ENCODE results near the gene PRXL2A.

- TF ChIP-seq POLR2A (IDR thresholded peaks at IDR 0.05; ENCODE audit: low read depth, low read length) (no peak), USF2 (IDR thresholded peaks at IDR 0.05; ENCODE audit: low read depth, low read length) (no peak), CTCF (conservative IDR thresholded peaks at IDR 0.05; ENCODE audit: low read depth, low read length) (no peak), NFE2L2 (IDR thresholded peaks at IDR 0.05; ENCODE audit: low read depth, low read length) (no peak), FOS (IDR thresholded peaks at IDR 0.05; ENCODE audit: low read depth, low read length) (no peak), MAZ (IDR thresholded peaks at IDR 0.05; ENCODE audit: borderline replicate concordance, low read depth, low read length) (no peak), CEBPB (IDR thresholded peaks at IDR 0.05; ENCODE audit: low read depth, low read length) (no peak), RAD21 (IDR thresholded peaks at IDR 0.05; ENCODE audit: low read length) (no peak), ELK1 (IDR thresholded peaks at IDR 0.05; ENCODE audit: borderline replicate concordance, low read depth, low read length) (no peak), RCOR1 (IDR thresholded peaks at IDR 0.05; ENCODE audit: insufficient replicate concordance, low read length) (no peak), MXI1 (IDR thresholded peaks at IDR 0.05; ENCODE audit: borderline replicate concordance, low read depth, low read length) (no peak), SMC3 (IDR thresholded peaks at IDR 0.05; ENCODE audit: low read depth, low read length) (no peak), CHD1 (IDR thresholded peaks at IDR 0.05; ENCODE audit: low read depth, low read length) (no peak)
Observed at GRCh38 chr10:80457554-80458262, 49.4 kb downstream of the PRXL2A start.

Data from IMR-90 (cell line).